Muscle layer of colon (tissue), 2 donors: ENCODE measurements around the gene JPT1.
A peak's percentile ranks its signal among the peaks of the same experiment; 100 is the strongest.

Experiments
- H3K27ac ChIP-seq: one replicate; pipeline ENCODE4 v1.7.0; 2013; ENCODE audit warnings: low read depth, mild to moderate bottlenecking, low read length, moderate library complexity
- H3K27me3 ChIP-seq, 2 donors: one replicate each; pipeline ENCODE4 v1.7.0; 2013; ENCODE audit warnings: low read length in 2 of 2, mild to moderate bottlenecking in 2 of 2; ENCODE audit not compliant: insufficient read depth in 2 of 2, control insufficient read depth in 1 of 2
- H3K36me3 ChIP-seq: one replicate; pipeline ENCODE4 v1.7.0; 2013; ENCODE audit warnings: mild to moderate bottlenecking, low read length; ENCODE audit not compliant: insufficient read depth
- H3K4me1 ChIP-seq: one replicate; pipeline ENCODE4 v1.7.0; 2013; ENCODE audit warnings: mild to moderate bottlenecking, low read length; ENCODE audit not compliant: insufficient read depth
- H3K4me3 ChIP-seq, 2 donors: one replicate each; pipeline ENCODE4 v1.7.0; 2013; ENCODE audit warnings: low read length in 2 of 2, low read depth in 1 of 2, mild to moderate bottlenecking in 1 of 2, moderate library complexity in 1 of 2
- H3K9ac ChIP-seq: one replicate; pipeline ENCODE4 v1.7.0; 2013; ENCODE audit warnings: low read length
- H3K9me3 ChIP-seq: one replicate; pipeline ENCODE4 v1.7.0; 2013; ENCODE audit warnings: mild to moderate bottlenecking, low read length
- donor health status: abdominal sarcoma.
- donor health status: Adenocarcinoma of cecum.

Gene JPT1

GRCh38 chr17:75125984-75126383, 28.3 kb downstream of the JPT1 start:
- H3K27me3 ChIP-seq, result no peaks in the 10 kb centered on the region
- H3K4me1 ChIP-seq, result peaks cover 8% of the 10 kb centered on the region
- H3K4me3 ChIP-seq, result no peak overlapping the region
- no peaks in the 10 kb centered on the region for H3K9me3 ChIP-seq
- H3K27ac ChIP-seq, result no peak overlapping the region
- H3K36me3 ChIP-seq, result no peaks in the 10 kb centered on the region
- no peak overlapping the region for H3K9ac ChIP-seq

- Histone ChIP-seq H3K4me1 (no peaks in the 10 kb centered on the region), H3K9ac (no peak overlapping the region)
These were observed 29.5 kb downstream of the JPT1 start for GRCh38 chr17:75124819-75125162.

GRCh38 chr17:75124041-75124818, 30.1 kb downstream of the JPT1 start:
- H3K9me3 ChIP-seq, result no peaks in the 10 kb centered on the region
- H3K27ac ChIP-seq, result no peak overlapping the region
- H3K4me3 ChIP-seq, result no peak overlapping the region
- H3K36me3 ChIP-seq, result no peaks in the 10 kb centered on the region
- no peaks in the 10 kb centered on the region for H3K27me3 ChIP-seq
- H3K4me1 ChIP-seq, result no peaks in the 10 kb centered on the region
- H3K9ac ChIP-seq, result no peak overlapping the region

More at GRCh38 chr17:75124819-75125162, 29.5 kb downstream of the JPT1 start:
- Histone ChIP-seq H3K27me3 (no peaks in the 10 kb centered on the region), H3K27ac (no peak overlapping the region), H3K4me3 (no peak overlapping the region), H3K9me3 (no peaks in the 10 kb centered on the region), H3K36me3 (no peaks in the 10 kb centered on the region)

GRCh38 chr17:75118307-75118706, 36.0 kb downstream of the JPT1 start:
- H3K9ac ChIP-seq, result no peak overlapping the region
- peaks cover 9% of the 10 kb centered on the region for H3K4me1 ChIP-seq
- no peaks in the 10 kb centered on the region for H3K36me3 ChIP-seq
- no peak overlapping the region for H3K27ac ChIP-seq
- no peaks in the 10 kb centered on the region for H3K9me3 ChIP-seq
- H3K4me3 ChIP-seq, result no peak overlapping the region
- H3K27me3 ChIP-seq, result no peaks in the 10 kb centered on the region

- Histone ChIP-seq H3K36me3 (no peaks in the 10 kb centered on the region), H3K4me1 (peaks cover 9% of the 10 kb centered on the region), H3K27ac (no peak overlapping the region), H3K27me3 (no peaks in the 10 kb centered on the region), H3K4me3 (no peak overlapping the region), H3K9me3 (no peaks in the 10 kb centered on the region), H3K9ac (no peak overlapping the region)
These were observed 37.6 kb downstream of the JPT1 start for GRCh38 chr17:75116737-75117136.

- Histone ChIP-seq H3K9me3 (no peaks in the 10 kb centered on the region), H3K27me3 (no peaks in the 10 kb centered on the region), H3K36me3 (no peaks in the 10 kb centered on the region), H3K4me1 (peaks cover 9% of the 10 kb centered on the region), H3K4me3 (no peak overlapping the region), H3K27ac (no peak overlapping the region), H3K9ac (no peak overlapping the region)
These were observed 38.8 kb downstream of the JPT1 start for GRCh38 chr17:75115555-75115954.

GRCh38 chr17:75114552-75115314, 39.6 kb downstream of the JPT1 start:
- Histone ChIP-seq H3K9me3 (no peaks in the 10 kb centered on the region), H3K27ac (peak overlapping the region; percentile 81), H3K9ac (peak overlapping the region; percentile 40), H3K36me3 (no peaks in the 10 kb centered on the region), H3K27me3 (no peaks in the 10 kb centered on the region), H3K4me3 (peak overlapping the region; percentile 42 to 71), H3K4me1 (peaks cover 9% of the 10 kb centered on the region)

- Histone ChIP-seq H3K9ac (peak overlapping the region; percentile 40), H3K4me1 (peaks cover 14% of the 10 kb centered on the region), H3K4me3 (peak overlapping the region; percentile 42 to 71), H3K27me3 (no peaks in the 10 kb centered on the region), H3K27ac (peak overlapping the region; percentile 81), H3K9me3 (no peaks in the 10 kb centered on the region), H3K36me3 (no peaks in the 10 kb centered on the region)
These were observed 40.3 kb downstream of the JPT1 start for GRCh38 chr17:75113798-75114551.

- Histone ChIP-seq H3K9me3 (no peaks in the 10 kb centered on the region), H3K27ac (no peak overlapping the region)
These were observed 42.5 kb downstream of the JPT1 start for GRCh38 chr17:75111777-75112335.

GRCh38 chr17:75110234-75110937, 43.9 kb downstream of the JPT1 start:
- peaks cover 16% of the 10 kb centered on the region for H3K4me1 ChIP-seq
- peak overlapping the region; percentile 72 to 76 for H3K4me3 ChIP-seq
- no peaks in the 10 kb centered on the region for H3K27me3 ChIP-seq
- no peaks in the 10 kb centered on the region for H3K9me3 ChIP-seq
- H3K27ac ChIP-seq, result no peak overlapping the region
- H3K9ac ChIP-seq, result no peak overlapping the region
- no peaks in the 10 kb centered on the region for H3K36me3 ChIP-seq

More at GRCh38 chr17:75111777-75112335, 42.5 kb downstream of the JPT1 start:
- no peaks in the 10 kb centered on the region for H3K36me3 ChIP-seq
- no peak overlapping the region for H3K4me3 ChIP-seq
- peaks cover 16% of the 10 kb centered on the region for H3K4me1 ChIP-seq
- H3K9ac ChIP-seq, result no peak overlapping the region
- H3K27me3 ChIP-seq, result no peaks in the 10 kb centered on the region
